Measurements from ENCODE around the gene MEMO1.

DNA sequence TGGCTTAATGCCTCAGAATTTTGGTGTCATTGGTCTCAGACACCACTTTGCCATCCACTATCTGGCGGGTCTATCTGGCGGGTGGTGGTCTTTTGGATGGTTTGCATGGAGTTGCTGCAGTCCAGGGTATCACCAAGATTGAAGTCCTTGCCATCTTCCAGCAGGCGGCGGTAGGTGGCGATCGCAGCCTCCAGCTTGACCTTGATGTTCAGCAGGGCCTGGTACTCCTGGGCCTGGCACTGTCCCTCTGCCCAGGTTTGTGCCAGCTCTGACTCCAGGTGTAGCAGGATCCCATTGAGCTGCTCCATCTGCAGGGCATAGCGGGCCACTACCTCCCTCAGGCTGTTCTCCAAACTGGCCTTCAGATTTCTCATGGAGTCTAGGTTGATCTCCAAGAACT, 188.2 kb downstream of the MEMO1 start:
- TF ChIP-seq ZSCAN18 (CRISPR knock-in tag; IDR thresholded peaks at IDR 0.05) (no peak), NR2C2 (CRISPR knock-in tag; IDR thresholded peaks at IDR 0.05) (no peak), NFYB (CRISPR knock-in tag; conservative IDR thresholded peaks at IDR 0.05; ENCODE audit: low read depth) (no peak), ESRRA (CRISPR knock-in tag; IDR thresholded peaks at IDR 0.05; ENCODE audit: borderline replicate concordance) (no peak), IRF2 (CRISPR knock-in tag; IDR thresholded peaks at IDR 0.05; ENCODE audit: borderline replicate concordance, low read depth) (no peak), FOXJ3 (CRISPR knock-in tag; IDR thresholded peaks at IDR 0.05; ENCODE audit: borderline replicate concordance) (no peak), ZBTB21 (CRISPR knock-in tag; IDR thresholded peaks at IDR 0.05; ENCODE audit: borderline replicate concordance) (no peak), STAT6 (CRISPR knock-in tag; conservative IDR thresholded peaks at IDR 0.05; ENCODE audit: low read depth) (no peak), AR (CRISPR knock-in tag; IDR thresholded peaks at IDR 0.05) (no peak)
- TF ChIP-seq, protein P1, sequence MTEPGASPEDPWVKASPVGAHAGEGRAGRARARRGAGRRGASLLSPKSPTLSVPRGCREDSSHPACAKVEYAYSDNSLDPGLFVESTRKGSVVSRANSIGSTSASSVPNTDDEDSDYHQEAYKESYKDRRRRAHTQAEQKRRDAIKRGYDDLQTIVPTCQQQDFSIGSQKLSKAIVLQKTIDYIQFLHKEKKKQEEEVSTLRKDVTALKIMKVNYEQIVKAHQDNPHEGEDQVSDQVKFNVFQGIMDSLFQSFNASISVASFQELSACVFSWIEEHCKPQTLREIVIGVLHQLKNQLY (CRISPR knock-in tag; IDR thresholded peaks at IDR 0.05), result no peak
- TF ChIP-seq, protein P2, sequence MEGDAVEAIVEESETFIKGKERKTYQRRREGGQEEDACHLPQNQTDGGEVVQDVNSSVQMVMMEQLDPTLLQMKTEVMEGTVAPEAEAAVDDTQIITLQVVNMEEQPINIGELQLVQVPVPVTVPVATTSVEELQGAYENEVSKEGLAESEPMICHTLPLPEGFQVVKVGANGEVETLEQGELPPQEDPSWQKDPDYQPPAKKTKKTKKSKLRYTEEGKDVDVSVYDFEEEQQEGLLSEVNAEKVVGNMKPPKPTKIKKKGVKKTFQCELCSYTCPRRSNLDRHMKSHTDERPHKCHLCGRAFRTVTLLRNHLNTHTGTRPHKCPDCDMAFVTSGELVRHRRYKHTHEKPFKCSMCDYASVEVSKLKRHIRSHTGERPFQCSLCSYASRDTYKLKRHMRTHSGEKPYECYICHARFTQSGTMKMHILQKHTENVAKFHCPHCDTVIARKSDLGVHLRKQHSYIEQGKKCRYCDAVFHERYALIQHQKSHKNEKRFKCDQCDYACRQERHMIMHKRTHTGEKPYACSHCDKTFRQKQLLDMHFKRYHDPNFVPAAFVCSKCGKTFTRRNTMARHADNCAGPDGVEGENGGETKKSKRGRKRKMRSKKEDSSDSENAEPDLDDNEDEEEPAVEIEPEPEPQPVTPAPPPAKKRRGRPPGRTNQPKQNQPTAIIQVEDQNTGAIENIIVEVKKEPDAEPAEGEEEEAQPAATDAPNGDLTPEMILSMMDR (IDR thresholded peaks at IDR 0.05), result no peak
- TF ChIP-seq, protein P3, sequence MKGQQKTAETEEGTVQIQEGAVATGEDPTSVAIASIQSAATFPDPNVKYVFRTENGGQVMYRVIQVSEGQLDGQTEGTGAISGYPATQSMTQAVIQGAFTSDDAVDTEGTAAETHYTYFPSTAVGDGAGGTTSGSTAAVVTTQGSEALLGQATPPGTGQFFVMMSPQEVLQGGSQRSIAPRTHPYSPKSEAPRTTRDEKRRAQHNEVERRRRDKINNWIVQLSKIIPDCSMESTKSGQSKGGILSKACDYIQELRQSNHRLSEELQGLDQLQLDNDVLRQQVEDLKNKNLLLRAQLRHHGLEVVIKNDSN (CRISPR knock-in tag; IDR thresholded peaks at IDR 0.05), result no peak

All from WTC11 (cell line).